GM19324 (cell line): ENCODE measurements around the gene YEATS4.

Experiments used
- ATAC-seq: cut with Tn5 transposase; IDR thresholded peaks from one replicate; pipeline ENCODE4 v1.9.1; 2021; ENCODE audit warnings: mild to moderate bottlenecking, moderate library complexity; ENCODE audit not compliant: unreplicated experiment, low FRiP score

YEATS4 gene

DNA sequence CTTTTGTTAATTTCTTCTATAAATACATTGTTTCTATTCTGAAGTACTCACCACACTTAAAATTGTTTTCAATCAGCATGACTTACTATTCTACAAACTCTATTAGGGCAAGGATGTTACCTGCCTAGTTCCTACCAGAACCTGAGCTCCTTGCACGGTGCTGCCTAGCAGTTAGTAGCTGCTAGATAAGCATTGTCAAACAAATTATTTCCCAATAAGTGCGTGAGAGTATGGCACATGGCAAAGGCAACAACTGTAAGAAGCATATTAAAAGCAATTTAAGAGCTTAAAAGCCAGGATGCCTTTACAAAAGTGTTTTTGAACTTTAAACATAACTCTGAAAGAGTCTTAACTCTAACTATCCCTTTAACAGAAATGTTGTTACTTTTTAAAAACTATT is 19.5 kb upstream of the YEATS4 start:
- no peak for ATAC-seq

- no peak for ATAC-seq
Measured at GRCh38 chr12:69341328-69341727, 18.2 kb upstream of the YEATS4 start.

GRCh38 chr12:69342421-69342820 is 17.1 kb upstream of the YEATS4 start:
- no peak for ATAC-seq

- no peak for ATAC-seq
Measured at GRCh38 chr12:69343357-69343756, 16.2 kb upstream of the YEATS4 start.

DNA sequence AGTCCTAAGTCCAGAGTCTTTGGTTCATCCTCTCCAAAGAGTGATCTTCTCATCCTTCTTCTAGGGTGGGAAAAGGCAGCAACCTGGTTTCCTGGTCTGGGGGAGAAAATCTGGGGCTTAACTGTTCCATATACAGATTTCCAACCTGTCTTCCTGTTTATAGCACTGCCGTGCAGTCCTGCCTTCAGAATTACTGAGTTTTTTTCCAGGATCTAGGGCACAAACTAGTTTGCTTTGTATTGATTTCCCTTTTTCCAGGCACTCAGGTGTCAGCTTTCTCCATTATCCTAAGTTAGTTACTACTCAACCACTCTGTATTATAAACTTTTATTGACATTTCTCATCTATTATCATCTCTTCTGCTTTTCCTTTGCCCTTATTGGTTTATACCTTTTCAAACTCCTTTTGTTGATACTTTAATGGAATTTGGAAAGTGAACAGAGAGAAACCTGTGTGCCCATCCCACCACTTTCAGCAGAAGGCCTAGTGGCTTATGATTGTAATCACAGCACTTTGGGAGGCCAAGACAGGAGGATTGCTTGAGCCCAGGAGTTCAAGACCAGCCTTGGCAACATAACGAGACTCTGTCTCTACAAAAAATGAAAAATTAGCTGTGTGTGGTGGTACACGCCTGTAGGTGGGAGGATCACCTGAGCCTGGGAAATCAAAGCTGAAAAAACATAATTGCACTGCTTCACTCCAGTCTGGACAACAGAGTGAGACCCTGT is 15.5 kb upstream of the YEATS4 start:
- no peak for ATAC-seq

- no peak for ATAC-seq
Measured at GRCh38 chr12:69345077-69345476, 14.5 kb upstream of the YEATS4 start.

DNA sequence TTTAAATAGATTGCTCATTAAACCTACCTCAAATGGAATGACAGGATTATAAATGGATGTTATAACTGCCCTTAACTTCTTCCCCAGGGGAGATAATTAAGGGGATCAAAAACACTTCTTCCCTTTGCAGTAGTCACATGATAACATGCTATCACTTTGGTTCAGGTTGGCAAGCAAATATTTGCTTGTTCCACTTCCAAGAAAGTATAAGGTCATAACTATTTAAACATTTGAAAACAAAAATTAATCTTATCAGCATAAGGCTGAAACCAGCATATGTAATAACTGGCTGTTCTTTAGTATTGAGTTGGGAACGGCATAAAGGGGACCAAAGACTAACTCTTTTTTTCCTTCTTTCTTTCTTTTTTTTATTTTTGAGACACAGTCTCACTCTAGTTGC is 13.8 kb upstream of the YEATS4 start:
- ATAC-seq, result no peak

DNA sequence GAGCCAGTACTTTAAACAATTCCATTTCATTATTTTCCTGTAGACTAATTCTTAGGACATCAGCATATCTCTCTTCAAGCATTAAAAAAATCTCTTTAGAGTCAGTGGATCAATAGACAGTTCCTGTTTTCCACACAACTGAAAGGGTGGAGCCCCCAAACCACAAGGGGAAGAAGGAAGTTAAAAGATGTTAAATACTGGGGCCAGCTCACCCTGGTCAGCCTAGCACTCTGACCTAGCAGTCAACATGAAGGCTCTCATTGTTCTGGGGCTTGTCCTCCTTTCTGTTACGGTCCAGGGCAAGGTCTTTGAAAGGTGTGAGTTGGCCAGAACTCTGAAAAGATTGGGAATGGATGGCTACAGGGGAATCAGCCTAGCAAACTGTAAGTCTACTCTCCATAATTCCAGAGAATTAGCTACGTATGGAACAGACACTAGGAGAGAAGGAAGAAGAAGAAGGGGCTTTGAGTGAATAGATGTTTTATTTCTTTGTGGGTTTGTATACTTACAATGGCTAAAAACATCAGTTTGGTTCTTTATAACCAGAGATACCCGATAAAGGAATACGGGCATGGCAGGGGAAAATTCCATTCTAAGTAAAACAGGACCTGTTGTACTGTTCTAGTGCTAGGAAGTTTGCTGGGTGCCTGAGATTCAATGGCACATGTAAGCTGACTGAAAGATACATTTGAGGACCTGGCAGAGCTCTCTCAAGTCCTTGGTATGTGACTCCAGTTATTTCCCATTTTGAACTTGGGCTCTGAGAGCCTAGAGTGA is 11.2 kb upstream of the YEATS4 start, which contains the start of gene LYZ:
Gene LYZ, plus strand, starts transcription at position 220 of the 777 bp plus-strand sequence. Its CDS starts 28 bp downstream, at position 248.
- no peak for ATAC-seq

- ATAC-seq, result no peak
Measured at GRCh38 chr12:69350002-69350626, 9.4 kb upstream of the YEATS4 start.

DNA sequence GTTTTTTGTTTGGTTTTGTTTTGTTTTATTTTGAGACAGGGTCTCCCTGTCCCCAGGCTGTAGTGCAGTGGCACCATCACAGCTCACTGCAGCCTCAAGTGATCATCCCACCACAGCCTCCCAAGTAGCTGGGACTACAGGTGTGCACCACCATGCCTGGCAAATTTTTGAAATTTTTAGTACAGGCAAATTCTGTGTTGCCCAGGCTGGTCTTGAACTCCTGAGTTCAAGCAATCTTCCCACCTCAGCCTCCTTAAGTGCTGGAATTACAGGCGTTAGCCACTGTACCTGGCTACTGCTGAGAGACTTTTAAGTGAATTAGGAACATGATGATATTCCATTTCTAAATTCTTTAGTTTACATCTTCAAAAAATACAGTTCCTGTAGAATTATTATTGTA is 8.8 kb upstream of the YEATS4 start:
- no peak for ATAC-seq

DNA sequence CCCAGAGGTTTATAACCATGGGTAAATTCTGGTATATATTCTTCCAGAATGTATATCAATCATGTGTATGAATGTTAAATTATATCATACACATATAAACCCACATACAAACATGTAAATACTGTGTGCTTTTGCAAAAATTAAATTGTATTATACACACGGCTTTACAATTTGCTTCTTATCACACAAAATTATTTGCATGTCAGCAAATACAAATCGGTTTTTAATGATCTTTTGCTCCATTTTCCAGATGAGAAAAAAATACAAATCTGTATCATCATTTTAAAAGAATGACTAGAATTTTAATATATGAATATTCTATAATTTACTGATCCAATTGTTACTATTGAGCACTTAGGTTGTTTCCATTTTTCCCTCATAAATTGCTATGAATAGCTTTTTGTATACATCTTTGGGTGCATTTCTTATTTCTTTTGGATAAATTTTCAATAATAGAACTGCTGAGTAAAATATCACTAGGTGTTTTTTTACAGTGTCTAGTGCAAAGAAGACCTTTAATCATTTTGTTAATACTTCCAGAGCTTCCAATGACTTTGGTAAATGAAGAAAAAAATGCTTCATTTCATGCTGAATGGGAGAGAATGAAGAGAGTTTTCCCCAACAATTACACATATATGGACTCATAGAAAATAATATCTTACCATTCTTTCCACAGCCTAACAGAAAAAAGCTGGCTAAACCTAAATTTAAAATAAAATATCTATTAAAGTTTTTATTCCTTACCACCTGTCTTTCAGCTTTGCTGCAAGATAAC is 7.9 kb upstream of the YEATS4 start:
- no peak for ATAC-seq

DNA sequence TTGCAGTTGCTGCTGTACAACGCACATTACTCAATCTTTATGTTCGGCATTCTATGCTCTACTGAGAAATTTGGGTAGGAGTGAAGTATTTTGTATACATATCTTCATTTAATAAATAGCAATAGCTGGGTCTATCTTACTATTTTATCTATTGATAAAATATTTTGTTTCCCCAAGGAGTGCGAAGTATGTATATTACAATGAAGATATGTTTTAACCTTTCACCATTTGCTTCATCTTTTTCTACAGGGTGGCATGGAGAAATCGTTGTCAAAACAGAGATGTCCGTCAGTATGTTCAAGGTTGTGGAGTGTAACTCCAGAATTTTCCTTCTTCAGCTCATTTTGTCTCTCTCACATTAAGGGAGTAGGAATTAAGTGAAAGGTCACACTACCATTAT is 6.6 kb upstream of the YEATS4 start:
- ATAC-seq, result no peak

- ATAC-seq, result no peak
Measured at GRCh38 chr12:69354172-69354555, 5.4 kb upstream of the YEATS4 start.

DNA sequence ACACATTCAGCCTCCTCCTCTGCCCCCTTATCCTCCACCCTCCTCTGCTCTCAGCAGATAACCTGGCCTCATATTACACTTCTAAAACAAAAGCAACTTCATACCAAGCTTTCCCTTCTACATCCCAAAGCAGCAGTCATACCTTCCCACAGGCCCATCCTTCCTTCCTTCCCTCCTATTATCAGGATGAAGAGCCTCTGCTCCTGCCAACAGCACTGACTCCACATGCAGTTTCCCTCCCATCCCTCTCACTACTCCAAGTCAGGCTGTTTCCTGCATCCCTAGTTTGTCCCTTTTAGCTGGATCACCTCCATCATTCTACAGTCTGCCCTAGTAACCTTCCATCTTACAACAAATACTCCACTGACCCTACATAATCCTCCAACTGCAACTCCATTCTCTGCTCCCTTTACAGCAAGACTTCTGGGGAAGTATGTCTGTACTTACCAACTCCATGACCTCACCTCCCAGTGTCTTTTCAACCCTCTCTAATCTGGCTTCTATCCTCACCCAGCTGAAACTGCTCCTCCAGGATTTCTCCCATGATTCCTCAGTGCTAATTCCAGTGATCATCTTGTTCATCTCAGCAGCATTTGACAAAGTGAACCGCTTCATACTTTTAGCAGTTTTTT is 4.9 kb upstream of the YEATS4 start:
- ATAC-seq, result no peak

DNA sequence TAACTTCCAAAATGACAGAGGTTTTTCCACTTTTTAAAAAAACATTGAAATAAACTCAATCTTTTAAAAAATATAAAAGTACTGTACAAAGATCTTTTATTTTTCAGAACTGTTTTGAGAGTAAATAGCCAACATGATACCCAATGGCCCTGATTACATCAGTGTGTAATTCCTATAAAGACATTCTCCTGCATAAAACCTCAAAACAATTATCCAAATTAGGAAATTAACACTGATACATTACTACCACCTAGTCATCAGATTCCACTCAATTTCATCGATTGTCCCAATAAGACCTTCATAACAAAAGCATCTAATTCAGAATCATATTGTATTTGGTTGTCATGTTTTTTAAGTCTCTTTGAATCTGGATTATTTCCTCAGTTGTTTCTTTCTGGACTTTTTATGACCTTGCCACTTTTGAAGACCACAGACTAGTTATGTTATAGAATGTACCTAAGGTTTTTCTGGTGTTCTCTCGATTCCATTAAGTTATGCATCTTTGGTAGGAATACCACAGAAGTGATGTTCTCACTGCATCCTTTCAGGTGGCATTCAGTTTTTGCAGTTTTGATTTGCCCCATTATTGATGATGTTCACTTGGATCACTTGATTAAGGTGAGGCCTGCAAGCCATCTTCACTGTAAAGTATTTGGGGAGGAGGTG is 4.0 kb upstream of the YEATS4 start:
- no peak for ATAC-seq

DNA sequence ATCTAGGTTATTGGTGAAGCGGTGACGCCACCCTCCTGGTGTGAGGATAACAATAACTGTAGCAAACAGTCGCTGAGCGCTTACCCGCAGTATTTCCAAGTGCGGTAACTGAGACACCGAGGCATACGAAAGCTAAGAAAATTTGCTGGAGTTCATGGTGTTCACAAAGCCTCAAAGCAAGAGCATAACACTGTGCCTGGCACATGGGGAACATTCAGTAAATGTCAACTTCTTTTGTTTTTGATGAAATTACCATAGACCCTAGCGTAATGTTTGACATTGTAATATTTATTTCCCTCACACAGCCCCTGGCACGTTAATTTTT is 767 bp downstream of the YEATS4 start:
- no peak for ATAC-seq

- no peak for ATAC-seq
Measured at GRCh38 chr12:69366796-69367195, 7.3 kb downstream of the YEATS4 start.

- ATAC-seq, result no peak
Measured at GRCh38 chr12:69368171-69368570, 8.6 kb downstream of the YEATS4 start.

GRCh38 chr12:69383074-69383473 is 23.5 kb downstream of the YEATS4 start:
- ATAC-seq, result no peak

GRCh38 chr12:69385038-69385437 is 25.5 kb downstream of the YEATS4 start:
- ATAC-seq, result no peak
